IPS-15b (cell line): ENCODE data around the gene BBLN.

ENCODE experiments used
- H3K27me3 ChIP-seq: one replicate; pipeline ENCODE4 v1.6.1; 2013; ENCODE audit warnings: low read length; ENCODE audit not compliant: control insufficient read depth, insufficient read depth
- H3K36me3 ChIP-seq: one replicate; pipeline ENCODE4 v1.6.1; 2013; ENCODE audit warnings: low read length; ENCODE audit not compliant: control insufficient read depth, insufficient read depth
- H3K4me1 ChIP-seq: one replicate; pipeline ENCODE4 v1.6.1; 2013; ENCODE audit warnings: mild to moderate bottlenecking, low read length; ENCODE audit not compliant: control insufficient read depth, insufficient read depth
- H3K4me3 ChIP-seq: one replicate; pipeline ENCODE4 v1.5.1; 2013; ENCODE audit warnings: low read depth, low read length
- H3K9ac ChIP-seq: one replicate; pipeline ENCODE4 v1.6.1; 2013; ENCODE audit warnings: low read depth, mild to moderate bottlenecking, low read length
- H3K9me3 ChIP-seq: one replicate; pipeline ENCODE4 v1.6.1; 2013; ENCODE audit warnings: mild to moderate bottlenecking, low read length; ENCODE audit not compliant: control insufficient read depth, insufficient read depth

Gene BBLN

GRCh38 chr9:128142061-128142460, 18.0 kb upstream of the BBLN start:
- no peaks in the 10 kb centered on the region for H3K4me1 ChIP-seq
- no peak overlapping the region for H3K4me3 ChIP-seq
- H3K9me3 ChIP-seq, result no peaks in the 10 kb centered on the region
- H3K27me3 ChIP-seq, result no peaks in the 10 kb centered on the region
- no peak overlapping the region for H3K9ac ChIP-seq
- H3K36me3 ChIP-seq, result no peaks in the 10 kb centered on the region

- no peak overlapping the region for H3K9ac ChIP-seq
- H3K27me3 ChIP-seq, result no peaks in the 10 kb centered on the region
- no peaks in the 10 kb centered on the region for H3K9me3 ChIP-seq
- H3K36me3 ChIP-seq, result no peaks in the 10 kb centered on the region
- H3K4me1 ChIP-seq, result no peaks in the 10 kb centered on the region
- H3K4me3 ChIP-seq, result no peak overlapping the region
Observed at GRCh38 chr9:128142596-128142995, 17.5 kb upstream of the BBLN start.

GRCh38 chr9:128143525-128144238, 16.4 kb upstream of the BBLN start:
- H3K4me1 ChIP-seq, result no peaks in the 10 kb centered on the region
- H3K9me3 ChIP-seq, result no peaks in the 10 kb centered on the region
- H3K9ac ChIP-seq, result no peak overlapping the region
- H3K4me3 ChIP-seq, result no peak overlapping the region
- no peaks in the 10 kb centered on the region for H3K27me3 ChIP-seq
- no peaks in the 10 kb centered on the region for H3K36me3 ChIP-seq

GRCh38 chr9:128144239-128145181, 15.6 kb upstream of the BBLN start:
- Histone ChIP-seq H3K27me3 (no peaks in the 10 kb centered on the region), H3K4me3 (no peak overlapping the region), H3K4me1 (no peaks in the 10 kb centered on the region), H3K9me3 (no peaks in the 10 kb centered on the region), H3K36me3 (no peaks in the 10 kb centered on the region), H3K9ac (no peak overlapping the region)

GRCh38 chr9:128145536-128145935, 14.5 kb upstream of the BBLN start:
- Histone ChIP-seq H3K36me3 (no peaks in the 10 kb centered on the region), H3K27me3 (no peaks in the 10 kb centered on the region), H3K9me3 (no peaks in the 10 kb centered on the region), H3K4me3 (no peak overlapping the region), H3K4me1 (no peaks in the 10 kb centered on the region), H3K9ac (no peak overlapping the region)

GRCh38 chr9:128145951-128146351, 14.1 kb upstream of the BBLN start:
- no peak overlapping the region for H3K9ac ChIP-seq
- no peaks in the 10 kb centered on the region for H3K36me3 ChIP-seq
- H3K27me3 ChIP-seq, result no peaks in the 10 kb centered on the region
- H3K4me3 ChIP-seq, result no peak overlapping the region
- H3K4me1 ChIP-seq, result peaks cover 1% of the 10 kb centered on the region
- no peaks in the 10 kb centered on the region for H3K9me3 ChIP-seq

- Histone ChIP-seq H3K27me3 (no peaks in the 10 kb centered on the region), H3K9ac (no peak overlapping the region), H3K4me1 (peaks cover 2% of the 10 kb centered on the region), H3K4me3 (no peak overlapping the region), H3K36me3 (no peaks in the 10 kb centered on the region), H3K9me3 (no peaks in the 10 kb centered on the region)
Observed at GRCh38 chr9:128146591-128147120, 13.4 kb upstream of the BBLN start.

GRCh38 chr9:128148509-128149000, 11.5 kb upstream of the BBLN start:
- Histone ChIP-seq H3K36me3 (no peaks in the 10 kb centered on the region), H3K4me3 (no peak overlapping the region), H3K9ac (no peak overlapping the region), H3K9me3 (no peaks in the 10 kb centered on the region), H3K4me1 (peaks cover 2% of the 10 kb centered on the region), H3K27me3 (no peaks in the 10 kb centered on the region)

- Histone ChIP-seq H3K4me1 (peaks cover 2% of the 10 kb centered on the region), H3K9ac (no peak within 1 kb of the TSS), H3K36me3 (no peaks in the 10 kb centered on the region), H3K9me3 (no peaks in the 10 kb centered on the region), H3K27me3 (no peaks in the 10 kb centered on the region), H3K4me3 (no peak within 1 kb of the TSS)
Observed at GRCh38 chr9:128149001-128149701, 10.9 kb upstream of the BBLN start, which contains the start of gene LCN2. TSS of gene LCN2 (plus strand) at chr9:128149453. CDS start at chr9:128149526, 73 bp downstream.

GRCh38 chr9:128149951-128150593, 10.0 kb upstream of the BBLN start:
- Histone ChIP-seq H3K9ac (no peak overlapping the region), H3K9me3 (no peaks in the 10 kb centered on the region), H3K27me3 (no peaks in the 10 kb centered on the region), H3K4me3 (no peak overlapping the region), H3K36me3 (no peaks in the 10 kb centered on the region), H3K4me1 (peaks cover 2% of the 10 kb centered on the region)
